ENCODE results near the gene CD22.

DNA sequence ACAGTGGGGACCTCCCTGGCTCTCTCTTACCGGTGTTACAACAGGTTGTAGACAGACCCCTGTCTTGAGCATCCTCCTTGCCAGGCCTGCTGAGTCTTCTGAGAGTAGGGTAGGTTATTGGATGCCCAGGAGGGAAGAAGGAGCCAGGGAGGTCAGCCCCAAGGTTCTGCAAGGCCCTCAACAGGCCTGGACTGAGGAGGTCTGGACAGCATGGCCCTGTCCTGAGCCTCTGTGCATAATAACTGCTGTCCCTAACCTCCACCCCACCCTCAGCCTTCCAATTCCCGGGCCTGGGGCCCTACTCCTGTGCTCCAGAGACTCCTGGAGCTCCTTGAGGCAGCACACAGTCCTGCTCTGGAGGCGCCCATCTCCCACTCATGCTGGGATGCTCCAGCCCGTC is 336 bp downstream of the CD22 start:
- TF ChIP-seq POLR2AphosphoS5 (IDR thresholded peaks at IDR 0.05) (no peak), POLR2A (IDR thresholded peaks at IDR 0.05) (no peak)
- TF ChIP-seq, protein P1, sequence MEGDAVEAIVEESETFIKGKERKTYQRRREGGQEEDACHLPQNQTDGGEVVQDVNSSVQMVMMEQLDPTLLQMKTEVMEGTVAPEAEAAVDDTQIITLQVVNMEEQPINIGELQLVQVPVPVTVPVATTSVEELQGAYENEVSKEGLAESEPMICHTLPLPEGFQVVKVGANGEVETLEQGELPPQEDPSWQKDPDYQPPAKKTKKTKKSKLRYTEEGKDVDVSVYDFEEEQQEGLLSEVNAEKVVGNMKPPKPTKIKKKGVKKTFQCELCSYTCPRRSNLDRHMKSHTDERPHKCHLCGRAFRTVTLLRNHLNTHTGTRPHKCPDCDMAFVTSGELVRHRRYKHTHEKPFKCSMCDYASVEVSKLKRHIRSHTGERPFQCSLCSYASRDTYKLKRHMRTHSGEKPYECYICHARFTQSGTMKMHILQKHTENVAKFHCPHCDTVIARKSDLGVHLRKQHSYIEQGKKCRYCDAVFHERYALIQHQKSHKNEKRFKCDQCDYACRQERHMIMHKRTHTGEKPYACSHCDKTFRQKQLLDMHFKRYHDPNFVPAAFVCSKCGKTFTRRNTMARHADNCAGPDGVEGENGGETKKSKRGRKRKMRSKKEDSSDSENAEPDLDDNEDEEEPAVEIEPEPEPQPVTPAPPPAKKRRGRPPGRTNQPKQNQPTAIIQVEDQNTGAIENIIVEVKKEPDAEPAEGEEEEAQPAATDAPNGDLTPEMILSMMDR (IDR thresholded peaks at IDR 0.05): no peak

Measured in breast epithelium (tissue), 3 donors.